Measurements from ENCODE around the gene CMSS1. TPM values are rescaled to one million over a fixed set of nuclear protein-coding genes. Genes with fewer than 3 reads are reported as not detected.

The CMSS1 gene
- total and polyA plus RNA-seq, 2 donors (not counting 1 experiment from before 2014, with no cell fraction given) = 7.3 to 22.8 TPM

- Histone ChIP-seq H3K4me3 (ENCODE audit: control extremely low read depth in 1 of 5, extremely low read depth in 1 of 5, insufficient read depth in 1 of 5, low read depth in 2 of 5, low read length in 4 of 5) (no peak overlapping the region), H3K9me3 (ENCODE audit: control extremely low read depth in 1 of 3, control insufficient read depth in 2 of 3, insufficient read depth in 1 of 3, low read length in 2 of 3) (peaks cover 0 to 9% (median 5%) of the 10 kb centered on the region in 3 donors), H4K20me1 (ENCODE audit: control insufficient read depth, insufficient read depth, low read length, poor library complexity, severe bottlenecking) (no peaks in the 10 kb centered on the region), H3K27ac (ENCODE audit: low read length in 2 of 2) (no peak overlapping the region), H3K36me3 (replicated peaks in 1 of 2; ENCODE audit: control extremely low read depth in 1 of 2, control insufficient read depth in 1 of 2, extremely low read depth in 1 of 2, insufficient read depth in 2 of 2, low read length in 1 of 2) (peaks cover 0 to 6% of the 10 kb centered on the region in 2 experiments), H3K9ac (ENCODE audit: low read length) (no peak overlapping the region), H3K4me2 (replicated peaks; ENCODE audit: low read depth, low read length, poor library complexity, severe bottlenecking) (no peak overlapping the region), H3K4me1 (ENCODE audit: control insufficient read depth in 2 of 2, insufficient read depth in 2 of 2, low read length in 2 of 2) (no peaks in the 10 kb centered on the region), H3K27me3 (replicated peaks in 1 of 4; ENCODE audit: control extremely low read depth in 1 of 4, control insufficient read depth in 3 of 4, insufficient read depth in 4 of 4, low read length in 3 of 4) (no peaks in the 10 kb centered on the region), H2AFZ (ENCODE audit: insufficient read depth, low read depth, low read length, poor library complexity, severe bottlenecking) (no peak overlapping the region), H3K79me2 (ENCODE audit: control insufficient read depth, insufficient read depth, low read length) (no peaks in the 10 kb centered on the region)
- POLR2A ChIA-PET = no interaction called here
- intact Hi-C loops (cut with micrococcal nuclease) = no loop called here
- Mint-ChIP-seq H3K27me3 (no peaks in the 10 kb centered on the region), H3K4me3 (no peak overlapping the region), H3K4me1 (no peaks in the 10 kb centered on the region), H3K9me3 (ENCODE audit: insufficient read depth) (no peaks in the 10 kb centered on the region), H3K27ac (no peak overlapping the region)
- no CpG with 5 or more reads among the region's 2 CpGs for WGBS (ENCODE audit: insufficient coverage)
- ATAC-seq (ENCODE audit: low read depth) (no peak), DNase-seq (no peak)
- TF ChIP-seq EZH2 (IDR thresholded peaks at IDR 0.05; ENCODE audit: borderline replicate concordance, insufficient read depth, low read depth, low read length, poor library complexity, severe bottlenecking) = no peak
- no peak for TF ChIP-seq CTCF (IDR thresholded peaks at IDR 0.05)
- CTCF ChIA-PET = interaction anchor here (1.4 kb wide), 1 partner anchor 16 kb away, joined by 5 read pairs; no protein-coding TSS in a partner anchor
Measured at GRCh38 chr3:100160521-100160920, 342.9 kb downstream of the CMSS1 start.

GRCh38 chr3:100163787-100164186 lies 346.1 kb downstream of the CMSS1 start:
- Histone ChIP-seq H2AFZ (ENCODE audit: insufficient read depth, low read depth, low read length, poor library complexity, severe bottlenecking) (no peak overlapping the region), H3K9ac (ENCODE audit: low read length) (no peak overlapping the region), H3K4me2 (replicated peaks; ENCODE audit: low read depth, low read length, poor library complexity, severe bottlenecking) (no peak overlapping the region), H3K9me3 (ENCODE audit: control extremely low read depth in 1 of 3, control insufficient read depth in 2 of 3, insufficient read depth in 1 of 3, low read length in 2 of 3) (no peaks in the 10 kb centered on the region), H3K4me1 (ENCODE audit: control insufficient read depth in 2 of 2, insufficient read depth in 2 of 2, low read length in 2 of 2) (no peaks in the 10 kb centered on the region), H3K4me3 (ENCODE audit: control extremely low read depth in 1 of 5, extremely low read depth in 1 of 5, insufficient read depth in 1 of 5, low read depth in 2 of 5, low read length in 4 of 5) (no peak overlapping the region), H3K27me3 (replicated peaks in 1 of 4; ENCODE audit: control extremely low read depth in 1 of 4, control insufficient read depth in 3 of 4, insufficient read depth in 4 of 4, low read length in 3 of 4) (no peaks in the 10 kb centered on the region), H3K79me2 (ENCODE audit: control insufficient read depth, insufficient read depth, low read length) (no peaks in the 10 kb centered on the region), H3K36me3 (replicated peaks in 1 of 2; ENCODE audit: control extremely low read depth in 1 of 2, control insufficient read depth in 1 of 2, extremely low read depth in 1 of 2, insufficient read depth in 2 of 2, low read length in 1 of 2) (peaks cover 0 to 12% of the 10 kb centered on the region in 2 experiments), H3K27ac (ENCODE audit: low read length in 2 of 2) (no peak overlapping the region), H4K20me1 (ENCODE audit: control insufficient read depth, insufficient read depth, low read length, poor library complexity, severe bottlenecking) (no peaks in the 10 kb centered on the region)
- intact Hi-C loops (cut with micrococcal nuclease) = no loop called here
- WGBS (ENCODE audit: insufficient coverage) = no CpG with 5 or more reads among the region's 2 CpGs
- no peaks in the 10 kb centered on the region for H3K27me3 Mint-ChIP-seq
- ChIA-PET POLR2A (no interaction called here), CTCF (no interaction called here)
- H3K4me1 Mint-ChIP-seq = no peaks in the 10 kb centered on the region
- no peak overlapping the region for H3K27ac Mint-ChIP-seq
- DNase-seq (no peak), ATAC-seq (ENCODE audit: low read depth) (no peak)
- TF ChIP-seq EZH2 (IDR thresholded peaks at IDR 0.05; ENCODE audit: borderline replicate concordance, insufficient read depth, low read depth, low read length, poor library complexity, severe bottlenecking) (no peak), CTCF (IDR thresholded peaks at IDR 0.05) (no peak)
- H3K4me3 Mint-ChIP-seq = no peak overlapping the region
- no peaks in the 10 kb centered on the region for H3K9me3 Mint-ChIP-seq (ENCODE audit: insufficient read depth)

Measured in B cell (primary cell).